Tibial artery (tissue), 4 donors: ENCODE data around the gene DTX1.

Source experiments
- DNase-seq, 2 donors: peaks; one replicate each; pipeline ENCODE4 v3.0.0-alpha.2; 2019
- H3K27ac ChIP-seq, 2 donors: fragments of 200-600 bp; sonication (generic) in 1 of 2; 1 replicate in 1 of 2; 2 replicates in 1 of 2; pipeline ENCODE4 v1.5.1; 2018 to 2019; ENCODE audit warnings: mild to moderate bottlenecking in 1 of 2
- H3K27me3 ChIP-seq, 2 donors: fragments of 200-600 bp; sonication (generic) in 1 of 2; one replicate each; pipeline versions ENCODE4 v1.5.1 to v1.6.0; 2016 to 2019
- H3K36me3 ChIP-seq, 3 donors: fragments of 200-600 bp; sonication (generic) in 2 of 3; one replicate each; pipeline ENCODE4 v1.5.1; 2016 to 2019; ENCODE audit warnings: mild to moderate bottlenecking in 2 of 3
- H3K4me1 ChIP-seq, 4 donors: fragments of 200-600 bp; sonication (generic) in 2 of 4; 1 replicate in 3 of 4; 2 replicates in 1 of 4; pipeline ENCODE4 v1.5.1; 2016 to 2019
- H3K4me3 ChIP-seq, 2 donors: fragments of 200-600 bp; sonication (generic) in 1 of 2; 1 replicate in 1 of 2; 2 replicates in 1 of 2; pipeline ENCODE4 v1.5.1; 2018 to 2019; ENCODE audit warnings: mild to moderate bottlenecking in 2 of 2
- H3K9me3 ChIP-seq, 3 donors: fragments of 200-600 bp; sonication (generic) in 1 of 3; one replicate each; pipeline ENCODE4 v1.5.1; 2016 to 2019
- CTCF ChIP-seq, 2 experiments: fragments of 200-600 bp in 1 of 2; fragments of 450-650 bp in 1 of 2; IDR thresholded peaks; one replicate each; pipeline ENCODE4 v1.5.1; 2017 to 2019; ENCODE audit warnings: antibody characterized with exemption in 2 of 2, mild to moderate bottlenecking in 1 of 2, moderate library complexity in 1 of 2
- intact Hi-C: fragments of 100-400 bp; cut with DNase I; formaldehyde crosslinking; loops from one replicate; pipeline ENCODE4 v1.15.0; 2023; ENCODE audit warnings: low total_unique reads

Gene DTX1

GRCh38 chr12:113060336-113060960 is 3.9 kb downstream of the DTX1 start:
- no peak for DNase-seq
- intact Hi-C loops, result no loop called here
- no peak overlapping the region for H3K27ac ChIP-seq
- H3K9me3 ChIP-seq, result no peaks in the 10 kb centered on the region
- H3K36me3 ChIP-seq, result no peaks in the 10 kb centered on the region
- H3K4me1 ChIP-seq, result peaks cover 0 to 12% (median 12%) of the 10 kb centered on the region in 4 donors
- TF ChIP-seq CTCF (IDR thresholded peaks at IDR 0.05), result no peak
- H3K27me3 ChIP-seq, result peaks cover 0 to 90% of the 10 kb centered on the region in 2 donors
- H3K4me3 ChIP-seq, result no peak overlapping the region

- no peaks in the 10 kb centered on the region for H3K9me3 ChIP-seq
- H3K4me3 ChIP-seq, result no peak overlapping the region
- peaks cover 0 to 12% (median 12%) of the 10 kb centered on the region in 4 donors for H3K4me1 ChIP-seq
- no peak for TF ChIP-seq CTCF (IDR thresholded peaks at IDR 0.05)
- H3K36me3 ChIP-seq, result no peaks in the 10 kb centered on the region
- H3K27me3 ChIP-seq, result peaks cover 0 to 90% of the 10 kb centered on the region in 2 donors
- intact Hi-C loops, result no loop called here
- H3K27ac ChIP-seq, result no peak overlapping the region
- DNase-seq, result no peak
Observed at GRCh38 chr12:113061061-113061694, 4.6 kb downstream of the DTX1 start.

GRCh38 chr12:113062502-113063395 is 6.2 kb downstream of the DTX1 start:
- no peaks in the 10 kb centered on the region for H3K36me3 ChIP-seq
- no peak overlapping the region for H3K4me3 ChIP-seq
- no peak for DNase-seq
- H3K9me3 ChIP-seq, result no peaks in the 10 kb centered on the region
- H3K4me1 ChIP-seq, result no peaks in the 10 kb centered on the region
- peaks cover 0 to 83% of the 10 kb centered on the region in 2 donors for H3K27me3 ChIP-seq
- intact Hi-C loops, result no loop called here
- TF ChIP-seq CTCF (IDR thresholded peaks at IDR 0.05), result no peak
- no peak overlapping the region for H3K27ac ChIP-seq

GRCh38 chr12:113063396-113064350 is 7.1 kb downstream of the DTX1 start:
- H3K9me3 ChIP-seq, result no peaks in the 10 kb centered on the region
- no peak for TF ChIP-seq CTCF (IDR thresholded peaks at IDR 0.05)
- H3K27me3 ChIP-seq, result peaks cover 0 to 74% of the 10 kb centered on the region in 2 donors
- H3K27ac ChIP-seq, result no peak overlapping the region
- DNase-seq, result no peak
- H3K4me1 ChIP-seq, result no peaks in the 10 kb centered on the region
- intact Hi-C loops, result no loop called here
- no peak overlapping the region for H3K4me3 ChIP-seq
- H3K36me3 ChIP-seq, result no peaks in the 10 kb centered on the region
